ENCODE data around the gene FBXL14.

The FBXL14 gene

DNA sequence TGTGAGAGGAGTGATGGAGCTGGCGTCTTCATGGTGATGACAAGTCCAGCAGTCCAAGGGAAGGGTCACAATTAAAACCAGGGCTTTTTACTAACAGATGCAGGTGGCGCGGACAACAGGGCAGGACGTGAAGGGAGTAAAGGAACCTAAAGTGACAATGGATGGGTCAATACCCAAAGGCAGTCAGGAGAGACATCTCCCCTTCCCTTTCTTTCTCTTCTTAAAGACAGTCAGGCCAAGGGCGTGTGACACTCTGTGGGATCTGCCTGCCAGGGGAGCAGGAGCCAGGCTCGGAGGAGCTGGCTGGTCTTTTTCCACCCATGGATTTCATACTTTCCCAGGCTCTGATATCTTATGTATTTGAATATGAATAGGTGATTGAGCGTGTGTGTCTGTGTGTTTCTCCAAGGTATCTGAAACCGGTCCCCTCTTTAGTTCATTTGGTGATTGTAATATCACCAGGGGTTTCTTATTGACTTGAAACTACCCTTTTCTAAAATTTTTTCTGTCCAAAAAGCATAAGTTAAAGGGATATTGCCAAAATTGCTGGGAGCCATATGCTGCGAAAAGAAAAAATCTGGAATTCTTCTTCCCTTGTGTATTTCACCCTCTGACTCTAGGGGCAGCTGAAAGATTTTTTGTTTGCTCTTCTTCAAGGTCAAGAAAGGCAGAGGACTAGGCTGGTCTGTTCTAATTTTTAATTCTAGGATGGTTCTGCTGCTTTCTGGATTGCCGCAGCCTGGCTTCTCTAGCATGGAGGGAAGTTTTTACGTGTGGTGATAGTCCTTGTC, 61.8 kb downstream of the FBXL14 start:
- DNase-seq, result no peak

DNA sequence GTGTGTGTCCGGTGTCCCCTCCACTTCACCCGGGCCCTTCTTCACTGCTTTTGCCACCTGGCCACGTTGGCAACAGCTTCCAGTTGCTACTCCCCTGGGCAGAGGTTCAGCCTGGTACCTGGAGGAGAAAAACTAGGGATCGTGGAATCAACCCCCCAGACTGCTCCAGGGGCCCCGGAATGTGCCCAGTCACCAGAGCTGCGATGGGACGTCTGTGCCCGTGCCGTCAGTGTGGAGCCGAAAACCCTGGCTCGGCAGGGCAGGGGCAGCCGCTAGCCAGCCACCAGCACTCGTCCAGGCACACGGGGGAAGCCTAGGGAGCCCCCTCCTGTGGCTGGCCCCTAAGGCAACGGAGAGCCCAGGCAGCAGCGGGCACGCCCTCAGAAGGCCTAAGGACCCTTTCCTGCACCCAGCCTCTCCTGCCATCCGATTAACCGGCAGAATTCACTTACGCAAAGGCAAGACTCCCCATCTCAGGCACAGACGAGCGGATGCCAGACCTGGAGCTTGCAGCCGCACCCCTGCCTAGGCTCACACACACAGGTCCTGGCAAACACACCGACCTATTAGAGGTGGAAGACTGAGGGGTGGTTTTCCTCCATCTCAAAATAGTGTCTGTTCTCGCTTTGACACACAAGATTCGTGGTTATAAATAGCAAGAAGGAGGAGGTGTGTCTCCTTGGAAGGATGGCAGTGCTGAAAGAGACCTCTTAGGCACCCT, 62.6 kb downstream of the FBXL14 start:
- no peak for DNase-seq

DNA sequence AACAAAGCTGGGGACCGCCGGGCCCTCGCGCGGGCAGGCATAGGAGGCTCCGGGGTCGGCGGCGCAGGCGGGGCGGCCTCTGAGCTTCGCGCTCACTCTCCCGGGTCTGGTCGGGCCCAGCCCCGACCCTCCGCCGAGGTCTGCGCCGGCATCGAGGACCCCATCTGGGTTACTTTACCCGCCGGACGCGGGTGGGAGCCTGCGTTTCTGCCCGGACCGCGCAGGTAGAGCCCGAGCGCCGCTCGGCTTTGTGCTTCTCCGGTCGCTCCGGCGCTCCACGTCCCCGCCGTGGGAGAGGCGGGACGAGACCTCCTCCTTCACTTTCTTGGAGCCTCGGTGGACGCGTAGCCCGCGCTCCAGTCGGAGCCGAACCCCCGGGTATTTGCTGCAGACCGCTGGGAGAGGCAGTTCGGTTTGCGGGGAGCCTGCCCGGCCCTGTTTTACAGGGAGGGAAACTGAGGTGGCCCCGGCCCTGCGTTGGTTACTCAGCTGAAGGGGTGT, 63.2 kb downstream of the FBXL14 start:
- DNase-seq, result no peak

DNA sequence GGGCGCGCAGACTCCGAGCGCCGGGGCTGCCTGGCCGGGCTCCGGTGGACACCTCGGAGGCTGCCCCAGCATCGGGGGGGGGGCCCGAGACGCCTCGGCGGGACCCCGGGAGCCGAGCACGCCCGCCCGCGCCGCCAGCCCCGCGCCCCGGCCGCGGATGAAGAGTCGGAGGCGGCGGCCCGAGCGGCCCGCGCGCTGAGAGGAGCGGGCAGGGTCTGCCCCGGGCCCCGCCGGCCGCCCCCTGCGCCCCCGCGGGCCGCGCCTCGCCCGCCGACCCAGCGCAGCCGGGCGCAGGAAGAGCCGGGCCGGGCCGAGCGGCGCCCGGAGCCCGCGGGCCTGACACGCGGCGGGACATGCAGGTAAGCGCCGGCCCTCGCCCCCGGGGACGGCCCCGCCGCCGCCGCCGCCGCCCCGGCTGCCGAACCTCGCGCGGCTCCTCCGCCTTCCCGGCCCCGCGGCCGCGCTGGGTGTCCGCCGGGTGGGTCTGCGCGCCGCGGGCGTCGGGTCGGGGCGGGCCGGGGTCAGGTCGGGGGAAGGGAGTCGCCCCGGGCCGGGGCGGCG, 63.7 kb downstream of the FBXL14 start:
- no peak for DNase-seq

DNA sequence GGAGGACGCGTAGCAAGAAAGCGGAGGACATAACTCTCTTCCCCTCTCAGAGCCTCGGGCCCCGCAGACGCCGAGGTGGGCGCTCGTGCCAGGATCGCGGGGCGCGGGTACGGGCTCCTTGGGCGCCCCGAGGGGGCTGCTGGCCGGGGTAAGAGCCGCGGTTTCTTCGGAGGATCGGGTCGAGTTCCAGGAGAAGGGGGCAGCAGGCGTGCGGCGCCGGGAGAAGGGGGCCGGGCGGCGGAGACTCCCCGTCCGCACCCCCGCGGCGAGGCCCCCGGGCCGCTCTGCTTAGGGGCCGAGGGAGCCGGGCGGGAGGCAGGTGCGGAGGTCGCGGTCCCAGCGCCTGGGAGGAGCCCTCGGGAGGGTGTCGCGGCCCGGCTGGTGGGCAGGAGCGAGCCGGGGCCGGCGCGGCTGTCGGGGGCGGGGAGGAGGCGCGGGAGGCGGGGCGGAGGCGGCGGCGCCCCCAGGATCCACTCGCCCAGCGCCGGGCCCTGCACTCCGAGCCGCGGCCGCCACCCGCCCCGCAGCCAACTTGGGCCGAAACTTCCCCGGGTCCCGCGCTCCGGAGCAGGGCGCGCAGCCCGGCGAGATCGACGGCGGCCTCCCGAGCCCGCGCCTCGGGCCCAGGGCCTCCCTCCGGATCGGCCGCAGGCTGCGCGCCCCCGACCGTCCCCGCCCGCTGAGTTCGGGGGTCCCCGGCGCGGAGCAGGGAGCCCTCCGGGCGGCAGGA, 64.4 kb downstream of the FBXL14 start:
- DNase-seq, result no peak

DNA sequence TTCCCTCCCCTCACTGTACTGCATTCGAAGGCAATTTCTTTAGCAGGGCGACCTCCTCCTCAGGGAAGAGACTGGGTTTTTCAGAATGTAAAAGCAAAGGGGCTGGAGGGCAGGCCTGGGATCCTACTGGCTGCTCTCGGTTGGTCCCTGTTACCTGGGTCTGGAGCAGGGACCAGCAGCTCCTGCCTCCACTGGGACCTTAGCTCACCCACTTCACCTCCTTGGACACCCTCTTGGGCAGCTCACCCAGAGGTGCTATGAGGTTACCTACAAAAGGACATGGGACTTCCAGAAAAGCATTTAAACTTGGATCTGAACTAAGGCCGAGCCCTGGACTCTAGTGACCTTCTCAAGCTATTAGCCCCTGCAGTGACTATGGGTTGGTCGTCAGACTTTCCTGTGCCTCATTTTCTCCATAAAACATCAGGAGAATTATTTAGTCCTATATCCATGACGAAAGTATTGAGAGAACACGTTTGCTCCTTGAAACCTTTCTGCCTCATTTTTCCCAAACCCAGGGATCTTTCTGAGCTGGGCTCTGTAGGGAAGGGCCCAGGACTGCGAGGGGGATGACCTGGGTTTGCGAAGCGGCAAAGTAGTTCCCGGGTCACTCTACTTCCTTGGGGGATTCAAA, 65.0 kb downstream of the FBXL14 start:
- DNase-seq, result no peak

DNA sequence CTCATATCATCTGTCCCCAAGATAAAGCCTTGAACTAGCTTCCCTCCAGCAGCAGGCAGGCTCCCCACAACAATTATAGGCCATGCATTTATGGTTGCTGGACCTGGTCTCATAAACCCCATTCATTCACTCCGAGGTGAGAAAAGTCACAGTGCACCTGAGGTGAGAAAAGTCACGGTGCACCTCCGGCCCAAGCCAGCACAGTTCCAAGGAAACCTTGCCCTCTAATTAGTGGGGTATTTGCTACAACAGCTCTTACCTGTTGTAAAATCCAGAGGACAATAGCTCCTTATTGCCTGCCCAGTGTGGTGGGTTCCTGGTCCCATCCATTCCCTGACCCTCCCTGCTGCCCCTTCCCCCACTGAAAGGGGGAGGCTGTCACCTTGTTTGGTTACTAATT, 65.6 kb downstream of the FBXL14 start:
- DNase-seq, result no peak

DNA sequence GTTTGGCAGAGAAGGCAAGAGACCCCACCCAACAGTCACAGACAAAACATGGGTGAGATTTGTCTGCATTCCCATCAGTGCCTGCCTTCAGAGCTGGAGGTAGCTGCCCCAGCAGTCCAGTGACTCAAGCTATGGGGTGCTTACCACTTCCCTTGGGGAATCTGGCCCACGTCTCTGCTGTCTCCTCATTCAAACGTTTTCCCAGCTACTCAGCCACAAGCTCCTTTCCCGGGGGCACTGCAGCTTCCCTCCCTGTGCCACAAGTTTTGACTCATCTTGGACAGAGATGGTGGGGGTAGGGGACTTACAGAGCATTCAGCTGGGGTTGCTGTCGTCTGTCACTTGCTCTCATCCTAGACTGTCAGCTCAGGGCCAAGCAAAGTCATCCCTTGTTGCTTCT, 66.6 kb downstream of the FBXL14 start:
- DNase-seq, result no peak

DNA sequence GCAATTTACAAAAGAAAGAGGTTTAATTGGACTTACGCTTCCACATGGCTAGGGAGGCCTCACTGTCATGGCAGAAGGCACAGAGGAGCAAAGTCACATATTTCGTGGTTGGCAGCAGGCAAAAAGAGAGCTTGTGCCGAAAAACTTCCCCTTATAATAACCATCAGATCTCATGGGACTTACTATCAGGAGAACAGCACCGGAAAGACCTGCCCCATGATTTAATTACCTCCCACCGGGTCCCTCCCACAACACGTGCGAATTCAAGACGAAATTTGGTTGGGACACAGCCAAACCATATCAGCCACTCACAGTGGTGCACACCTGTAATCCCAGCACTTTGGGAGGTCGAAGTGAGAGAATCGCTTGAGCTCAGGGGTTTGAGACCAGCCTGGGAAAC, 68.5 kb downstream of the FBXL14 start:
- DNase-seq, result no peak

DNA sequence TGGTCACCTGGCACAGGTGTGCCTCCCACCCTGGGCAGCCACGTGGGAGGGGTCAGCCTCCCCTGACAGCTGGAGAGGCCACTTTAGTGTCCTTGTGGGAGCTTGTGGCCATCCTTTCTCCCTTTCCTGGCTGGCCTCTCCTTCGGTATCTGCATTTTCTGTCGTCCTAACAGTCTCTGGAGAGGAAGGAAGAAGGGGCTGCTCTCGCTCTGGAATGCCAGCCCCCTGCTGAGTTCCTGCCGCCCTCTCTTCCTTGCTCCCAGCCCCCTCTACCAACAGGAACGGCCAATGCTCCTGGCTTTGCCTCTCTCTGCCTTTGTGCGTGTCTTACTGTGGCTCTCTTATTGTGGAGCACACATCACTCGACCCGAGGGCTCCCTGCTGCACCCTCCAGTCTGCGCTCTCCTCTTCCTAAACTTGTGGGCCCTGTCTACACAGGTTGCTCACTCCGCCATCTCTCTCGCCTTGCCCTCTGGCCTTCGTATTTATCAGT, 70.8 kb downstream of the FBXL14 start:
- DNase-seq, result no peak

DNA sequence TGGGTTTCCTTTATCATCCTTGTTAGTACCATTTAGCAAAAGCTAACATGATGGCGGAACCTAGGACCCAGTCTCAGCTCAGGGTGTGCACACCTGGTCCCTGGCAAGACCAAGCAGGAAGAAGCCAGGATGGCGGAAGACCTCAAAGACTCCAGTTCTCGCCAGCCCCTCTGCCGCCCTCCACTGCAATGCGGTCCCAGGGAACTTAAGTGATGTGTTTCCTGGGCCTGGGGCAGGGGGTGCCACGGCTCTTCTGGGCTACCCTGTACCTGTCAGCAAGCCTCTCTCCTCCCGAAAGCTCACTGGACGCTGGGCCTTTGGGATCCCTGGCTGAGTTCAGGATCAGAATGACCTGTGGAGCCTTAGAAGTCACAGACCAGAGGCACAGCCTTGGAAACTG, 71.3 kb downstream of the FBXL14 start:
- no peak for DNase-seq

DNA sequence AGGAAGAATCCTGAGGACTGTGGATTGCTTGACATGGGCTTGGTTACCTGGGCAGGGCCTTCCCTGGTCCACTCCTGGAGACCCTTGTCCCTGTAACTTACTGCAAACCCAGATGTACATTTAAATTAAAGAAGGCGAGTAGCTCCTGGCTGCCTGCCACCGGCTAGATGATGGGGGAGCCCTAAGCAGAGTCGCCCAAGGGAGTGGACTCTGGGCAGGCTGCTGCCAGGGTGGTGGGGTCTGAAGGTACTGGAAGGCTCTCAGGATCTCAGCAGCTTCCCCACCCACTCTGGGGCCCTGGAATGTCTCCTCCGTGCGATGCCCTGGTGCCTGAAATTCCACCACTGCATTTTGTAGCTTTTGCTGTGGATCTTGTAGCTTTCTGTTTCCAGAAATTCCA, 74.7 kb downstream of the FBXL14 start:
- DNase-seq, result no peak

DNA sequence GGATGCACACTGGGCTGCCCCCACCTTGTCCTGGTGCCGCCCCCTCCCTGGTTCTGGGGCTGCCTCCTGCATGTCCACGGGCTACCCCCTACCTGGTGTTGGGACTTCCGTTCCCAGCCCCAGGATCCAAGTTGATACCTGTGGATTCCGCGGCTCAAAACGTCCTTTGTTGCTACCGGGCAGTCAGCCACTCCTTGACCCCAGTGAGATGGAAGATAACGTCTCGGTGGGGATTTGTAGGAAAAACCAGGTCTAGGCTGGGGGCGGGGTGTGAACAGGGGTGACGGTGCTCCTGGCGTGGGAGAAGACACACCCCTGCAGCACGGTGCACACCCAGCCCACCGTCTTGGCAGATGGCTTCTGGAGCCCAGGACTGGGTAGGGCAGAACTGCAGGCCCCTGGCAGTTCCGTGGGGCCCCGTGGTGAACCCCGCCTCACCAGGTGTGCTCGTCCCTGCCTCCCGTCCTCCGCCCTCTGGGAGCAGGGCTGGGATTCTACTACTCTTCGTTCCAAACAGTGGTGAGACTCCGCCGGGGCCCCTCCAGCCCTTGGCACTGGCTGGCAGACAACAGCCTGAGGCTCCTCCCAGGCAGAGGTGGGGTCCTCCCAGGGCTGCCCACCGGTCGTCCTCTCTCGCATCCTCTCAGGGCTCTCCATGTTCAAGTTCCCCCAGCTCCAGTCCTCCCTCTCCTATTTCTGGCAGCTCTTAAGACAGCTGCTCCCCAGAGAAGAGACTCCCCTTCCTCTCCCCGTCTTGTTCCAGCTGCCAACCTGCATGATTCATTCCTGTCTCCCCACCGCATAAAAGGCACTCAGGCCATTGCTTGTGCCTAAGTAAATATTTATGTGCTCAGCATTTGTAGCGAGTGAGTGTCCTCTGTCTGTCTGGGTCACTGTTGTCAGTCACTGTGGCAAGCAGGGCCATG, 75.5 kb downstream of the FBXL14 start:
- peak; percentile 68 for DNase-seq

DNA sequence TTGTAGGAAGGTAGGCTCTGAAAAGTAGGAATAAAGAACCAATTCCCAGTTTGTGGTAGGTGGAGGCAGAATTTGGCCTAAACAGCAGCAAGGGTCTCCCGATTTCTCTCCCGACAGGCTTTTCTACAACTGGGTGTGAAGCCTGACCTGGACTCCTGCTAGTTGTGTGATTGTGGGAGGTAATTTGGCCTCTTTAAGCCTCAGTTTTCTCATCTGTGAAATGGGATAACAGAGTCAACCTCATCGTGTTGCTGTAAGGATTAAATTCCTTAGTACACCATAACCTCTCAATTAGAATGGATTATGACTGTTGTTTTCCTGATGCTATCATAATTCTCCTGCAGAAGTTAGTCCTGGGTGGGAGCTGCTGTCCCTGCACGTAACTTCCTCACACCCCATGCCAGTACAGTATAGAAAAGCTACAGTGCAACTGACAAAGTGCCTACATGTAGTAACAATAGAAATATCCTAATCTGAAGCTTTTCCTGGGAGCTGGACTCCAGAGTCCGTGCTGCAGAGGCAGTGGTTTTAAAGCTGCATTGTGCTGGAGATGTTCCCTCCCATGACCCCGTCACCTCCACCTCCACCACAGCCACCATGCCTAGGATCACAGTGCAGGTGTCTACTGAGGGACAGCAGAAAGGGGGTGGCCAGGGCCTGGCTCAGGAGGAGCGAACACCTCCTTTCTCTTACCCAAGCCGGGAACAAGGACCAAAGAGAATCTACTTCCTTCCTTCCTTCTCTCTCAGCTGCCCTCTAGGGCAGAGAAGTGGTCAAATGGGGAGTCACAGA, 76.5 kb downstream of the FBXL14 start:
- no peak for DNase-seq

DNA sequence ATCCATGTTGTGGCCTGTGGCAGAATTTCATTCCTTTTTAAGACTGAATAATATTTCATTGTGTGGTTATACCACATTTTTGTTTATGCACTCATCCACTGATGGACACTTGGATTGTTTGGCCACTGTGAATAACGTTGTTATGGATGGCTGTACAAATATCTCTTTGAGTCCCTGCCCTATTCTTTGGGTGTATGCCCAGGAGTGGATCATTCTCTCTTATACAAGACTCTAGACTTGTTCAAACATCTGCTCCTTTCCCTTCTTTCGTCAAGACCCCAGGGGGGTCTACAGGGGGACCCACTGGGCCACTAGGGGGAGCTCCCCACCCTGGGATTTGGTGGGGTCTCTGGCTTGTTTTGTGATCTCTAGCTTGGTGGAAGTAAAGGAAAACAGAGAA, 77.4 kb downstream of the FBXL14 start:
- no peak for DNase-seq

Measured in NCI-H510A (cell line).